Naive thymus-derived CD8-positive, alpha-beta T cell (primary cell): ENCODE measurements around the gene FAM167B. TPM values are rescaled to one million over a fixed set of nuclear protein-coding genes. Genes with fewer than 3 reads are reported as not detected.

Experiments
- ATAC-seq, 2 donors: fragments of 150-1000 bp; cut with Tn5 transposase in 1 of 2; sonication (Bioruptor Pico), chemical (Tn5 transposase) in 1 of 2; 1 replicate in 1 of 2; 2 replicates in 1 of 2; pipeline ENCODE4 v1.10.0; 2021; ENCODE audit warnings: mild to moderate bottlenecking in 2 of 2, moderate library complexity in 2 of 2
- POLR2A ChIA-PET: fragments of 350-600 bp; sonication (Branson Sonifier 250); formaldehyde crosslinking; loops from one replicate; lab custom pipeline; 2021; ENCODE audit warnings: antibody characterized with exemption; lab: Charles Lee
- DNase-seq, 10 donors: peaks; one replicate each; pipeline versions ENCODE4 v3.0.0 to v3.0.0-alpha.2; 2020 to 2022
- H3K27ac Mint-ChIP-seq, 10 donors: one replicate each; pipeline ENCODE4 v1.8.0; 2020 to 2022; ENCODE audit warnings: mild to moderate bottlenecking in 10 of 10, mixed read lengths in 10 of 10, moderate library complexity in 4 of 10, inconsistent platforms in 1 of 10
- H3K27me3 Mint-ChIP-seq, 5 donors: one replicate each; pipeline ENCODE4 v1.8.0; 2021 to 2022; ENCODE audit warnings: mixed read lengths in 5 of 5
- H3K36me3 Mint-ChIP-seq, 3 donors: one replicate each; pipeline ENCODE4 v1.8.0; 2020 to 2022; ENCODE audit warnings: mixed read lengths in 3 of 3, mild to moderate bottlenecking in 2 of 3, inconsistent platforms in 1 of 3
- H3K4me1 Mint-ChIP-seq, 4 donors: one replicate each; pipeline ENCODE4 v1.8.0; 2021 to 2022; ENCODE audit warnings: mixed read lengths in 4 of 4
- H3K4me3 Mint-ChIP-seq, 10 donors: one replicate each; pipeline ENCODE4 v1.8.0; 2020 to 2022; ENCODE audit warnings: mild to moderate bottlenecking in 10 of 10, mixed read lengths in 10 of 10, moderate library complexity in 6 of 10, inconsistent platforms in 1 of 10
- H3K9me3 Mint-ChIP-seq, 9 donors: one replicate each; pipeline ENCODE4 v1.8.0; 2020 to 2022; ENCODE audit warnings: mixed read lengths in 9 of 9, mild to moderate bottlenecking in 3 of 9, inconsistent platforms in 1 of 9, moderate library complexity in 1 of 9
- polyA plus RNA-seq, 3 donors: library from polyadenylated mRNA; unstranded; fragments of 300-500 nt; fragmentation: Illumina TruSeq; gene quantifications; one replicate each; pipeline ENCODE4 v1.2.3, GENCODE V29; 2021
- total RNA-seq, 8 experiments: library from RNA in 2 of 8; stranded (reverse) in 2 of 8; gene quantifications; one replicate each; pipeline ENCODE4 v1.2.3 and lab custom pipeline; 2021 to 2026

FAM167B gene
- total and polyA plus RNA-seq, 5 experiments from 2014 or later = 1.5 to 1.7 TPM; not detected in 3

DNA sequence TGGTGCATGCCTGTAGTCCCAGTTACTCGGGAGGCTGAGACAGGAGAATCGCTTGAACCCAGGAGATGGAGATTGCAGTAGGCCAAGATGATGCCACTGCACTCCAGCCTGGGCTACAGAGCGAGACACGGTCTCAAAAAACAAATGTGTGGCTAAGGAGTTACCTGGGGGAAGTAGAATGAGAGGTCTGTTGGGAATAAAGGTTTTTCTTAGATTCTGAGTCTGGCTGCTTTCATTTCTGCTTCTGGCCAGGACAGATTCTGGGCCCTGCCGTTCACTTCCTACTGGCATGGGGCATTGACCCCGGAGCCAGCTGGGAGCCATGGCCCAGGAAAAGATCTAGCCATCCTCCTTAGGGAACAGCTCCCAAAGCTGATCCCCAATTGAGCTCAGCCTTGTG lies 38.6 kb upstream of the FAM167B start:
- DNase-seq (no peak), ATAC-seq (no peak)
- POLR2A ChIA-PET = interaction anchor here (1.4 to 1.5 kb wide), 2 partner anchors 11 to 29 kb away, joined by 4 read pairs; partner anchors contain the start of gene TXLNA
- no peaks in the 10 kb centered on the region for H3K27me3 Mint-ChIP-seq
- H3K27ac Mint-ChIP-seq = peak overlapping the region in 2 of 10 donors; percentile 42 to 60
- peaks cover 0 to 1% (median 0%) of the 10 kb centered on the region in 3 donors for H3K36me3 Mint-ChIP-seq
- no peaks in the 10 kb centered on the region for H3K9me3 Mint-ChIP-seq
- peaks cover 7 to 26% (median 13%) of the 10 kb centered on the region in 4 donors for H3K4me1 Mint-ChIP-seq
- no peak overlapping the region for H3K4me3 Mint-ChIP-seq

DNA sequence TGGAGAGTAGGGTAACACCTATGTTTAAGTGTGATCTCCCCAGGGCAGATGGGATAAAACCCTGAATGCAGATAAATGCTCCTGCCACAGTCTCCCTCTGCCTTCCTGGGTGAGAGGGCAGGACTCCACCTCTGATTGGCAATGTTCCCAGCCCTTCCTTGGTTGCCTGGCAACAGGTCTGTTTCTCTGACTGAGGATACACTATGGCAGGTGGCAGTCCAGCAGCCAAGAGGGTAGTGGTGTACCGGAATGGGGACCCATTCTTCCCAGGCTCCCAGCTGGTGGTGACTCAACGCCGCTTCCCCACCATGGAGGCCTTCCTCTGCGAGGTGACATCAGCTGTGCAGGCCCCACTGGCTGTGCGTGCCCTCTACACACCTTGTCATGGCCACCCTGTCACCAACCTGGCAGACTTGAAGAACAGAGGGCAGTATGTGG lies 38.1 kb upstream of the FAM167B start, which contains the start of gene DCDC2B:
Gene DCDC2B (plus strand): TSS at position 199 of the 438 bp plus-strand sequence. CDS start 5 bp downstream, at position 204.
- DNase-seq (no peak), ATAC-seq (no peak)
- H3K27me3 Mint-ChIP-seq = no peaks in the 10 kb centered on the region
- H3K36me3 Mint-ChIP-seq = no peaks in the 10 kb centered on the region
- H3K9me3 Mint-ChIP-seq = no peaks in the 10 kb centered on the region
- H3K4me1 Mint-ChIP-seq = peaks cover 6 to 22% (median 12%) of the 10 kb centered on the region in 4 donors
- H3K27ac Mint-ChIP-seq = peak within 1 kb of the TSS in 5 of 10 donors; percentile 44 to 72 (median 50)
- POLR2A ChIA-PET = interaction anchor here (1.4 kb wide), 1 partner anchor 11 kb away, joined by 4 read pairs; no protein-coding TSS in a partner anchor
- H3K4me3 Mint-ChIP-seq = no peak within 1 kb of the TSS

DNA sequence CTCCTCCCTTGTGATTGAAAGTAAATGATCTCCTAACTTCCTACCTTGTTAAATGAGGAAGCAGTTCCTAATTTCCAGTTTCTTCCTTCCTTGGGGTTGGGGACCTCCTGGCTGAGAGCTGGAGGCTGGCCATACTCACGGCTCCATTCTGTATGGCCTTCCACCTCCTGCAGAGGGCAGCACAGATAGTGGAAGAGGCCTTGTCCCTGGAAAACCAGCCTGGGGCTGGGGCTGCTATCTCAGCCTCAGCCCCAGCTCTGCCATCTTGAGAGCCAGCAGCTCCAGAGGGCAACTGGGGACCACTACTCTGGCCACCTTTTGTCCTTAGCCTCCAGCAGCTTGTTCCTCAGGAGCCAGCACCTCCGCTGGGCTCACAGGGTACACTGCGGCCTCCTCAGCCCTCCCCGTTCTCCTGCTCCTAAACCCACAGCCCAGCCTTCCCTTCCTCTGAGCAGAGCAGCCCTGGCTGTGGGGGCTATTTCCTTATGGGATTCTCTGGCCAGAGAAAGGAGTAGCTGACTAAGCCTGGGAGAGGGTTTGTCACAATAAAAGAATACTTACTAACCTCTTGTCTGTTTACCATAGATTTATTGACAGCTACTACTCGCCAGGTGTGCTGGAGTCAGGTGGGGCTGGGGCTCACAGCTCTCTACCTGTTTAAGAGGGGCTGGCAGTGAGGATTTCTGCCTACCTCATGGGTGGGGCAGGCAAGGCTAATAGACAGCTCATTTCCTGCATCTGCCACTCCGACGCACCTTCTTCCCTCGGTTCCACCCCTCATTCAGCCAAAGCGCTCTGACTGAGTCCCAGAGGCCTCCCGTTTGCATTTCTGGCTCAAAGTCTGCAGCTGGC lies 31.2 kb upstream of the FAM167B start:
- POLR2A ChIA-PET = interaction anchor here (0.6 to 4.0 kb wide), 20 partner anchors 10 to 144 kb away, joined by 3 to 17 read pairs (median 4); partner anchors contain the start of genes CCDC28B, HDAC1, IQCC and KPNA6

DNA sequence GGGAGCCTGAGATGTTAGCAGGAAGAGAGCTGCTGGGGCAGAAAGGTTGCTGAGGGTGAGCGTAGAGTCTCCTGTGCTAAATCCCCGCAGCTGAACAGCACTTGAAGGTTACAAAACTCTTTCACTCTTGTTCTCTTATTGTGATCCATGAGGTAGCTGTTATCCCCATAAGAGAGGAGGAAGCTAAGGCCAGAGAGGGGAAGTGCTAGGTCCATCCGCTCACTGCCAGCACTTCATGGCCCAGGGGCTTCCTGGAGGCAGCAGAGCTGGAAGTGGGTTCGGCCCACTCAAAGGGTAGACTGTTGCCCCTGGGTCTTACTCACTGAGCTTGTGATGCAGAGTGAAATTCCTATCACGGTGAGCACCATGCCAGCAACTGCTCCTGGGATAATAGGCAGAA lies 30.5 kb upstream of the FAM167B start:
- Mint-ChIP-seq H3K9me3 (no peaks in the 10 kb centered on the region), H3K27me3 (no peaks in the 10 kb centered on the region), H3K4me1 (peaks cover 10 to 29% (median 23%) of the 10 kb centered on the region in 4 donors), H3K27ac (peak overlapping the region in 2 of 10 donors; percentile 28 to 80), H3K36me3 (peaks cover 0 to 29% (median 3%) of the 10 kb centered on the region in 3 donors), H3K4me3 (no peak overlapping the region)
- DNase-seq (no peak), ATAC-seq (no peak)
- POLR2A ChIA-PET = interaction anchor here (0.8 to 4.0 kb wide), 11 partner anchors 10 to 143 kb away, joined by 3 to 17 read pairs (median 7); partner anchors contain the start of genes HDAC1, IQCC, MARCKSL1 and TXLNA

More for the DNA sequence above, 31.2 kb upstream of the FAM167B start:
- H3K27me3 Mint-ChIP-seq = no peaks in the 10 kb centered on the region
- no peak overlapping the region for H3K4me3 Mint-ChIP-seq
- ATAC-seq (peak; percentile 90 to 92), DNase-seq (peak; percentile 34 to 76 (median 46))
- H3K9me3 Mint-ChIP-seq = no peaks in the 10 kb centered on the region
- H3K36me3 Mint-ChIP-seq = peaks cover 0 to 29% (median 3%) of the 10 kb centered on the region in 3 donors
- H3K4me1 Mint-ChIP-seq = peaks cover 7 to 22% (median 16%) of the 10 kb centered on the region in 4 donors
- H3K27ac Mint-ChIP-seq = peak overlapping the region in 6 of 10 donors; percentile 22 to 80 (median 55)

DNA sequence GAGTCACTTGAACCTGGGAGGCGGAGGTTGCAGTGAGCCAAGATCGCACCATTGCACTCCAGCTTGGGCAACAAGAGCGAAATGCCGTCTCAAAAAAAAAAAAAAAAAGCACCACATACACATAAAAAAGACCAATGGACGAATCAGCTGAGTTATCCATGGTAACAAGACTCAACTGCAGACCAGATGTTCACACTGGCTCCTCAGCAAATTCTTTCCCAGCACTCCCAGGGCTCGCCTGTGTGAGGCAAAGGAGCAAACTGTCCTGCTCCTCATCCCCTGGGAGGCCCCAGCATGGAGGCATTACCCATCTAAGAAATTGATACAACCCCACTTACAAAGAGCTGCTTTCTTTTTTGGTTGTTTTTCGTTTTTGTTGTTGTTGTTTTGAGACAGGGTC lies 28.0 kb upstream of the FAM167B start:
- POLR2A ChIA-PET = interaction anchor here (0.6 to 50.5 kb wide), 3 partner anchors 40 to 171 kb away, joined by 3 to 2080 read pairs (median 3); partner anchors contain the start of genes FAM167B, HDAC1, LCK and TXLNA
- H3K4me1 Mint-ChIP-seq = peaks cover 13 to 50% (median 40%) of the 10 kb centered on the region in 4 donors
- no peaks in the 10 kb centered on the region for H3K27me3 Mint-ChIP-seq
- peak overlapping the region in 3 of 10 donors; percentile 29 to 53 (median 31) for H3K27ac Mint-ChIP-seq
- H3K4me3 Mint-ChIP-seq = peak overlapping the region in 2 of 10 donors; percentile 14 to 45
- H3K36me3 Mint-ChIP-seq = peaks cover 0 to 31% (median 3%) of the 10 kb centered on the region in 3 donors
- no peaks in the 10 kb centered on the region for H3K9me3 Mint-ChIP-seq
- ATAC-seq (no peak), DNase-seq (no peak)

DNA sequence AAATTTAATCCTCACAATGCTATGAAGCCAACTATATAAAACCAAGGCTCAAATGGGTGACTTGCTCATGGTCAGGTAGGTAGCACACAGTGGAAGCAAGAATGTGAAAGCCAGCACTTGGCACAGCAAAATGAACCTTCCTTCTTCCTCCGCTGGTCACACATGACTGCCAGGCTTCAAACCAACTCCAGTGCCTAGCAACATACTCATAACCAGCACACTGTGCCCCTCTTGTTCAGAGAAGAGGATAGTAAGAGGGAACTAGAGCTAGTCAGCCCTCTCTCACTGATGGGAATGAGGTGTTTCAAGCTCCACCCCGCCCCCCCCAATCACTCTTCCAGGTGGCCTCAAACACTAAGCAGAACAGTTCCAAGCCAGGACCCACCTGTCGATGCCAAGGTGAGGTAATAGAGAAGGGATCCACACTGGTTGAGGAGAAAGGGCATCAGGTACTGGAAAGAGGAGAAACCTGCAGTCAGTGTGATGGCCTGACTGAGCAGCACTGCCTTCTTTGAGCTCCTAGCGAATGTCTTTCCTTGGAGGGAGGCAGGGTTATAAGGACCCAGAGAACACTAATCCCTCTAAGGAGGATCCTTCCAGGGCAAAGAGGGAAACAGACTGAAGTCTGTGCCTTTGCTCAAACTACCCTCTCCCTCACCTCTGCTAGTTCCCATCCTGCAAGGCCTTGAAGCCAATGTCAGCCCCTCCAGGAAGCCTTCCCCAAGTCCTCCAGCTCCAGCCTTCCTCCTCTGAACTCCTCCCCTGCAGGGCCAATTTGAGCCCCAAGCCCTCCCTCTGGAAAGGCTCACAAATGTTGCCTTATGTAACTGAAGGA lies 26.1 kb upstream of the FAM167B start:
- no peak for DNase-seq
- peak overlapping the region; percentile 95 to 100 (median 99) for H3K27ac Mint-ChIP-seq
- peaks cover 0 to 41% (median 3%) of the 10 kb centered on the region in 3 donors for H3K36me3 Mint-ChIP-seq
- H3K4me1 Mint-ChIP-seq = peaks cover 17 to 55% (median 44%) of the 10 kb centered on the region in 4 donors
- peak overlapping the region; percentile 90 to 99 (median 96) for H3K4me3 Mint-ChIP-seq
- POLR2A ChIA-PET = interaction anchor here (0.9 to 50.5 kb wide), 6 partner anchors 15 to 101 kb away, joined by 3 to 2080 read pairs (median 4); partner anchors contain the start of genes FAM167B, HDAC1, IQCC and LCK
- H3K9me3 Mint-ChIP-seq = no peaks in the 10 kb centered on the region
- no peaks in the 10 kb centered on the region for H3K27me3 Mint-ChIP-seq
- no peak for ATAC-seq

DNA sequence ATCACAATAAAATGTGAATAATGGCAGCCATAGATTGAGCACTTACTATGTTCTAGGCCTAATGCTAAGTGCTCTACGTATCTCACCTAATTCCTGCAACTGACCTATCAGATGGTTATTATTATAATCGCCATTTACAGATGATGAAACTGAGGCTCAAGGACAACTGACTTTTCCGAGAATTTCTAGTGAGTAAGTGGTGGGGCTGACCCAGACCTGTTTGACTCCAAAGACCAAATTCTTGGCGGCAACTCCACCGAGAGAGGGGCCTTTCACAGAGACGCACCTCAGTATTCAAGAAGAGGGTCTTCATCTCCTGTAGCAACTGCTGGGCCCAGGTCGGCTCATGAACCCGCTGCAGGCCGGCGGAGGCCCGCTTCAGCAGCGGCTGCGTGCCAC lies 25.4 kb upstream of the FAM167B start:
- peaks cover 0 to 44% (median 0%) of the 10 kb centered on the region in 3 donors for H3K36me3 Mint-ChIP-seq
- peak overlapping the region; percentile 90 to 99 (median 96) for H3K4me3 Mint-ChIP-seq
- H3K27ac Mint-ChIP-seq = peak overlapping the region; percentile 95 to 100 (median 99)
- H3K4me1 Mint-ChIP-seq = peaks cover 14 to 53% (median 41%) of the 10 kb centered on the region in 4 donors
- H3K27me3 Mint-ChIP-seq = no peaks in the 10 kb centered on the region
- ATAC-seq = no peak
- POLR2A ChIA-PET = interaction anchor here (0.9 to 50.5 kb wide), 6 partner anchors 16 to 115 kb away, joined by 3 to 2080 read pairs (median 6); partner anchors contain the start of genes FAM167B, HDAC1, IQCC and LCK
- no peaks in the 10 kb centered on the region for H3K9me3 Mint-ChIP-seq
- no peak for DNase-seq

DNA sequence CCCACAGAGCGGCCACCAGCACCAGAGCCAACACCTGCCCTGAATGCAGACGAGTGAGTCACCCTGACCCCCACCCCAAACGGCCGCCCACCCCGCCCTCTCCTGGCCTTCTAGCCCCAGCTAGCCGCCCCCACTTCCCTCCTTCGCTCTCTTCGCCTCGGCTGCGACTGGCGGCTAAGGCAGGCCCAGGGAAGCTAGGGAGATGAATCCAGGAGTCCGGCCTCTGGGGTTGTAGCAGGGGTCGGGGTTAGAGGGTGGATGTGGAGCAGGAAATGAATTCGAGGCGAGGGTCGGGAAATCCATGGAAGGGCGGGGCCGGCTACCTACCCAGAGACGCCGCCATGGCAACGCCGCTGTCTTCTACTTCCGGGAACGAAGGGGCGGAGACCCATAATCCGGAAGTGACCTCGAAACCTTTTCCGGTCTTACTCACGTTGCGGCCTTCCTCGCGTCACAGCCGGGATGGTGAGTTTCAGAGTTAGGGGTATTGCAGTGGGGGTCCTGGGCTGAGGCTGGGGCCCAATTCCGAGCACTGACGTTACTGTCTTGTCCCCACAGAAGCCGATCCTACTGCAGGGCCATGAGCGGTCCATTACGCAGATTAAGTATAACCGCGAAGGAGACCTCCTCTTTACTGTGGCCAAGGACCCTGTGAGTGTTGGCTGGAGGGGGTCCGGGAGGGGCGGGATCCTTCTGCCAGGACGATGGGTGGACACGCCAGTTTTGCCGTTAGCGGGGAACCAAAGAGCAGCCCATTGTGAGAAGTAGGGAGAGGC lies 24.9 kb upstream of the FAM167B start, which contains the start of the genes EIF3I and TMEM234:
Gene EIF3I (plus strand): TSS at position 428 of the 776 bp plus-strand sequence. CDS start 35 bp downstream, at position 463.
Gene TMEM234 (minus strand): TSS at position 374 of the 776 bp plus-strand sequence. CDS start 31 bp downstream, at position 343.
- POLR2A ChIA-PET = interaction anchor here (0.5 to 50.5 kb wide), 7 partner anchors 16 to 564 kb away, joined by 3 to 2080 read pairs (median 7); partner anchors contain the start of genes FAM167B, HDAC1, IQCC and LCK
- Mint-ChIP-seq H3K4me3 (peak within 1 kb of the TSS; percentile 90 to 99 (median 96)), H3K27me3 (no peaks in the 10 kb centered on the region), H3K27ac (peak within 1 kb of the TSS; percentile 95 to 100 (median 99)), H3K4me1 (peaks cover 14 to 53% (median 41%) of the 10 kb centered on the region in 4 donors), H3K36me3 (peaks cover 0 to 44% (median 0%) of the 10 kb centered on the region in 3 donors), H3K9me3 (no peaks in the 10 kb centered on the region)
- peak; percentile 89 to 95 for ATAC-seq
- peak; percentile 75 to 95 (median 90) for DNase-seq

DNA sequence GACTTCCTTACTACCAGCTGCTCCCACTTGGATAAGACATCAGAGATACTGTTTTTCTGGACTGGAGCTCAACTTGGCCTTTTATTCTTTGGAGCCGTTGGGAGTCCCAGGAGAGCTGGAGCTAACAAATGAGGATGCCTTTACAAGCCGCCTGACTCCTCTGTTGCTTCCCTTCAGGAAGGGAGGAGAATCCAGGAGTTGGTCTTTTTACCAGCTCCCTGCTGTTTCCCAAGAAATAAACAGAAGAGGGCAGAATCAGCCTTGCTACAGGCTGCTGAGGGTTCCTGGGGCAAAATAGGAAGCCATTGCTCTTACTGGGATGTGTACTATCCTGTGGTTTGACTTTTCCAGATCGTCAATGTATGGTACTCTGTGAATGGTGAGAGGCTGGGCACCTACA lies 23.3 kb upstream of the FAM167B start:
- H3K36me3 Mint-ChIP-seq = peaks cover 0 to 46% (median 4%) of the 10 kb centered on the region in 3 donors
- H3K9me3 Mint-ChIP-seq = no peaks in the 10 kb centered on the region
- peaks cover 17 to 58% (median 46%) of the 10 kb centered on the region in 4 donors for H3K4me1 Mint-ChIP-seq

DNA sequence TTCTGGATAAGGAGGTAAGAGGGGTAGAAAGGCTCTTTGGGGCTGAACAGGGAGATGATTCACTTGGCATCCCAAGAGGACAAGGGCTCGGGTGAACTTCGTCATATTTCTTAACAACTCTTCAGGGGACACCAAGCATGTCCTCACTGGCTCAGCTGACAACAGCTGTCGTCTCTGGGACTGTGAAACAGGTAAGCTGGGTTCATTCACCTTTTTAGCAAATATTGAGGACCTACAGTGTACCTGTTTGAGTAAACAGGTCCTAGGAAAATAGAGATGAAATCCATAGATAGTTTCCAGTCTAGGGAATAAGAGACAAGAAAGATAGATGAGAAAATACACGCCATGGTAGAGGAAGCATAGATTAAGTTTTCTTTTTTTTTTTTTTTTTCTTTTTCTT lies 22.7 kb upstream of the FAM167B start:
- peak overlapping the region; percentile 50 to 99 (median 94) for H3K4me3 Mint-ChIP-seq
- peak overlapping the region in 9 of 10 donors; percentile 58 to 100 (median 97) for H3K27ac Mint-ChIP-seq
- H3K4me1 Mint-ChIP-seq = peaks cover 17 to 58% (median 45%) of the 10 kb centered on the region in 4 donors
- no peaks in the 10 kb centered on the region for H3K9me3 Mint-ChIP-seq
- POLR2A ChIA-PET = interaction anchor here (0.6 to 50.5 kb wide), 3 partner anchors 46 to 146 kb away, joined by 3 to 2080 read pairs (median 3); partner anchors contain the start of genes FAM167B, HDAC1, LCK and MARCKSL1
- H3K36me3 Mint-ChIP-seq = peaks cover 0 to 52% (median 8%) of the 10 kb centered on the region in 3 donors
- H3K27me3 Mint-ChIP-seq = no peaks in the 10 kb centered on the region
- DNase-seq = no peak
- ATAC-seq = no peak

More for the DNA sequence above, 23.3 kb upstream of the FAM167B start:
- H3K4me3 Mint-ChIP-seq = peak overlapping the region; percentile 90 to 99 (median 96)
- ATAC-seq = no peak
- H3K27me3 Mint-ChIP-seq = no peaks in the 10 kb centered on the region
- peak overlapping the region; percentile 58 to 100 (median 98) for H3K27ac Mint-ChIP-seq
- POLR2A ChIA-PET = interaction anchor here (0.5 to 50.5 kb wide), 6 partner anchors 16 to 151 kb away, joined by 3 to 2080 read pairs (median 6); partner anchors contain the start of genes FAM167B, HDAC1, LCK and MARCKSL1
- no peak for DNase-seq
